ENCODE results near the gene KRT8.
"Not testable (repeated sequence)": the region's sequence is repeated elsewhere in the genome, so short reads cannot be mapped to it uniquely, and the experiment has no call there.

Gene KRT8

DNA sequence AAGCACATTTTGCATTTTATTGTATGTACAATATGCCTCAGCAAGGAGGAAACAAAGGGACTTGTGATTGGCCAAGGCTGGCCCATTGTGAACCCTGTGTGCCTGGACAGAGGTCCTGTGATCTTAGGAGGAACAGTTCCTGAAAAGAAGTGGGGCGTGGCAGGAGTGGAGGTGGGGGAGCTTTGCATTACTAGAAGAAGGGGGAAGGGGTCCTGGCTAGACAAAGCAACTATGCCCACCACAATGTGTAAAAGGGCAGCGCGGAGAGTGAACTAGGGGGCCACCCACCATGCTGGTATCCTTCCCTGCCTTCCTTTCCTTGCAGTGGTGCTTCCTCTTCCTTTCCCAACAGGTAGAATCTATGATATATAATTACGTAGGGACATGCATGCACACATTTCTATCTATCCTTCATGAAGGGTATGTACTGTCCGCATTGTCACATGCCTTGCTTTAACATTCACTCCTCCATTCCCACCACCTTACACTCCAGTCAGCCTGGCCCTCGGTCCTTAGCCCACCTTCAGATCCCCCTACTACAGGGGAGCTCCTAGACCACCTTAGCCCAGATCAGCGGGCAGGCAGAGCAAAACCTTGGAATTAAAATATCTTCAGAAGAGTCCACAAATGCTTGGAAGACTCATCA, 12.5 kb downstream of the KRT8 start:
- DNase-seq (ENCODE audit: low read depth, low spot score), result no peak
- no peak overlapping the region for H3K4me3 ChIP-seq (ENCODE audit: low read depth, low read length)
- CTCF ChIA-PET, result interaction anchor here (2.3 to 11.7 kb wide), 3 partner anchors 5 to 88 kb away, joined by 11 to 194 read pairs (median 116); no protein-coding TSS in a partner anchor
- POLR2A ChIA-PET, result no interaction called here
- TF ChIP-seq, protein P1, sequence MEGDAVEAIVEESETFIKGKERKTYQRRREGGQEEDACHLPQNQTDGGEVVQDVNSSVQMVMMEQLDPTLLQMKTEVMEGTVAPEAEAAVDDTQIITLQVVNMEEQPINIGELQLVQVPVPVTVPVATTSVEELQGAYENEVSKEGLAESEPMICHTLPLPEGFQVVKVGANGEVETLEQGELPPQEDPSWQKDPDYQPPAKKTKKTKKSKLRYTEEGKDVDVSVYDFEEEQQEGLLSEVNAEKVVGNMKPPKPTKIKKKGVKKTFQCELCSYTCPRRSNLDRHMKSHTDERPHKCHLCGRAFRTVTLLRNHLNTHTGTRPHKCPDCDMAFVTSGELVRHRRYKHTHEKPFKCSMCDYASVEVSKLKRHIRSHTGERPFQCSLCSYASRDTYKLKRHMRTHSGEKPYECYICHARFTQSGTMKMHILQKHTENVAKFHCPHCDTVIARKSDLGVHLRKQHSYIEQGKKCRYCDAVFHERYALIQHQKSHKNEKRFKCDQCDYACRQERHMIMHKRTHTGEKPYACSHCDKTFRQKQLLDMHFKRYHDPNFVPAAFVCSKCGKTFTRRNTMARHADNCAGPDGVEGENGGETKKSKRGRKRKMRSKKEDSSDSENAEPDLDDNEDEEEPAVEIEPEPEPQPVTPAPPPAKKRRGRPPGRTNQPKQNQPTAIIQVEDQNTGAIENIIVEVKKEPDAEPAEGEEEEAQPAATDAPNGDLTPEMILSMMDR (IDR thresholded peaks at IDR 0.05; ENCODE audit: insufficient read depth, low read length, missing control alignments), result no peak

DNA sequence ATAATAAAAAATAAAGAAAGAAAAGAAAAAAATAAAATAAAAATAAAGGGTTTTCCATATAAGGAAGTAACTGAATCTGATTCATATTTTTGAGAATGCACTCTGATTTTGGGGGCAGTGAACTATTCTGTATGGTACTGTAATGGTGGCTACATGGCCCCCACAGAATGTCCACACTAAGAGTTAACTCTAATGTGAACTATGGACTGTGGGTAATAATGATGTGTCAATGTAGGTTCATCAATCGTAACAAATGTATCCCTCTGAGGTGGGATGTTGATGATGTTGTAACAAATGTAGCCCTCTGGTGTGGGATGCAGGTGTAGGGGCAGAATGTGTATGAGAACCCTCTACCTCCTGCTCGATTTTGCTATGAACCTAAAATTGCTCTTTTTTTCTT, 13.8 kb downstream of the KRT8 start:
- POLR2A ChIA-PET, result no interaction called here
- CTCF ChIA-PET, result interaction anchor here (9.7 kb wide), 1 partner anchor 89 kb away, joined by 116 read pairs; no protein-coding TSS in a partner anchor
- no peak overlapping the region for H3K4me3 ChIP-seq (ENCODE audit: low read depth, low read length)
- no peak for DNase-seq (ENCODE audit: low read depth, low spot score)
- TF ChIP-seq, protein P1 (IDR thresholded peaks at IDR 0.05; ENCODE audit: insufficient read depth, low read length, missing control alignments), result no peak

DNA sequence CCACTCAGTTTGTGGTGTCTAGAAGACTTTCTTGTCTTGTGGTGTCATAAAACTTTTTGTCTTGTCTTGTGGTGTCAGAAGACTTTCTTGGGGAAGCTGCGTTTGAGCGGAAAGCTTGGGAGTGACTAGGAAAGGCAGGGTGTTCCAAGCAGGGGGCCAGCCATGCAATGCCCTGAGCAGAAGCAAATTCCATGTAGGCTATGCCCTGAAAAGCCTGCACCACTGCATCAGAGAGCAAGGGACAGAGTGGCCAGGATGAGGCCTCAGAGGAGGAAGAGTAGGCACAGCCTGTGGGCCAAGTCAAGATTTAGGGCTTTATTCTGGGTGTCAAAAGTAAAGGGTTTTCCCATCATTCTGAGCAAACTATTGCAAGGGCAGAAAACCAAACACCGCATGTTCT, 14.5 kb downstream of the KRT8 start:
- TF ChIP-seq, protein P1 (IDR thresholded peaks at IDR 0.05; ENCODE audit: insufficient read depth, low read length, missing control alignments), result no peak
- no peak overlapping the region for H3K4me3 ChIP-seq (ENCODE audit: low read depth, low read length)
- ChIA-PET CTCF (interaction anchor here (3.5 to 20.7 kb wide), 3 partner anchors 7 to 97 kb away, joined by 27 to 1953 read pairs (median 194); no protein-coding TSS in a partner anchor), POLR2A (no interaction called here)
- DNase-seq (ENCODE audit: low read depth, low spot score), result no peak

DNA sequence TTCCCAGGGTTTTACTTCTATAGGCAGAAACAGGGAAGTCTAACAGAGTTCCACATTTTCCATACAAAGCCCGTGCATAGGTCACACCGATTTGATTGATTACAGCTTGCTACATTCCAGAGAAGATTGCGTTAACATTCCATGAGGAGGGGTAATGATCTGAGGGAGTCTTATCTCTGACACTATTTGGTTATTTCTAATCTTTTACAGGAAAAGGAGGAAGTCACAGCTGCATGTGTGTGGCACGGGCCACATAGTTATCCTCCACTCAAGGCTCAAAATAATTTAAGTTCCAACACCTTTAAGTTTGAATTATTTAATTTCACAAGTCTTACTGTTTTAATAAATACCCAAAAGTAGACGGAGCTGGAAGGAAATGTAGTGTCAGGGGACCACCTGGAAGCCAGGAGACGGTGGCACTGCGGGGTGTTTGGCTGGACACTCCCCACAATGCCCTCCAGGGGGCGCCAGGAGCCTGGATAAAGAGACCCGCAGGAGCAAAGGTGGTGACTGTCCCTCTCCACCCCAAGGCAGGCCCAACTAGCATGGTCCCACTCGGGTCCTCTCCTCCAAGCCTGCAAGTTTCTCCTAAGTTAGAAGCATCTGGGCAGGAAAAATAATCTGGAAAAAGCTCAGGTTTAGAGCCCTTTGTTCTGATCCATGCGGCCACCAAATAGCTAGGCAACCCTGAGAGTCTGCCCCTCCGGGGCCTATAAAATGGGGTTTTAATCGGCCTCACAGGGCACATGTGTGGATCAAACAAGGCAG, 20.2 kb downstream of the KRT8 start:
- POLR2A ChIA-PET, result interaction anchor here (0.7 kb wide), 1 partner anchor 95 kb away, joined by 5 read pairs; no protein-coding TSS in a partner anchor
- H3K4me3 ChIP-seq (ENCODE audit: low read depth, low read length), result no peak overlapping the region
- DNase-seq (ENCODE audit: low read depth, low spot score), result no peak
- CTCF ChIA-PET, result interaction anchor here (0.6 to 24.1 kb wide), 78 partner anchors 10 to 882 kb away, joined by 3 to 1953 read pairs (median 4); partner anchors contain the start of genes EIF4B, KRT18, KRT74 and KRT8
- TF ChIP-seq, protein P1 (IDR thresholded peaks at IDR 0.05; ENCODE audit: insufficient read depth, low read length, missing control alignments), result peak; percentile 92

DNA sequence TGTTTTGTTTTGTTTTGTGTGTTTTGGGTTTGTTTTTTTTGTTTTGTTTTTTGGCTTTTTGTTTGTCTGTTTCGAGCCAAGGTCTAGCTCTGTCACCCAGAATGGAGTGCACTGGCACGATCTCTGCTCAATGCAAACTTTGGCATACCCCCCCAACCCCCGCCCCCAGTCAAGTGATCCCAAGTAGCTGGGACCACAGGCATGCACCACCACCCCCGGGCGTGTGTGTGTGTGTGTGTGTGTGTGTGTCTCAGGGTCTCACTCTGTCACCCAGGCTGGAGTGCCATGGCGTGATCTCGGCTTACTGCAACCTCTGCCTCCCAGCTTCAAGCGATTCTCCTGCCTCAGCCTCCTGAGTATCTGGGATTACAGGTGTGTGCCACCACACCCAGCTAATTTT, 24.4 kb downstream of the KRT8 start:
- CTCF ChIA-PET, result interaction anchor here (0.7 to 24.1 kb wide), 57 partner anchors 9 to 871 kb away, joined by 3 to 1953 read pairs (median 6); partner anchors contain the start of genes KRT74, KRT82 and KRT85
- DNase-seq (ENCODE audit: low read depth, low spot score); POLR2A ChIA-PET; H3K4me3 ChIP-seq (ENCODE audit: low read depth, low read length): not testable (repeated sequence)

DNA sequence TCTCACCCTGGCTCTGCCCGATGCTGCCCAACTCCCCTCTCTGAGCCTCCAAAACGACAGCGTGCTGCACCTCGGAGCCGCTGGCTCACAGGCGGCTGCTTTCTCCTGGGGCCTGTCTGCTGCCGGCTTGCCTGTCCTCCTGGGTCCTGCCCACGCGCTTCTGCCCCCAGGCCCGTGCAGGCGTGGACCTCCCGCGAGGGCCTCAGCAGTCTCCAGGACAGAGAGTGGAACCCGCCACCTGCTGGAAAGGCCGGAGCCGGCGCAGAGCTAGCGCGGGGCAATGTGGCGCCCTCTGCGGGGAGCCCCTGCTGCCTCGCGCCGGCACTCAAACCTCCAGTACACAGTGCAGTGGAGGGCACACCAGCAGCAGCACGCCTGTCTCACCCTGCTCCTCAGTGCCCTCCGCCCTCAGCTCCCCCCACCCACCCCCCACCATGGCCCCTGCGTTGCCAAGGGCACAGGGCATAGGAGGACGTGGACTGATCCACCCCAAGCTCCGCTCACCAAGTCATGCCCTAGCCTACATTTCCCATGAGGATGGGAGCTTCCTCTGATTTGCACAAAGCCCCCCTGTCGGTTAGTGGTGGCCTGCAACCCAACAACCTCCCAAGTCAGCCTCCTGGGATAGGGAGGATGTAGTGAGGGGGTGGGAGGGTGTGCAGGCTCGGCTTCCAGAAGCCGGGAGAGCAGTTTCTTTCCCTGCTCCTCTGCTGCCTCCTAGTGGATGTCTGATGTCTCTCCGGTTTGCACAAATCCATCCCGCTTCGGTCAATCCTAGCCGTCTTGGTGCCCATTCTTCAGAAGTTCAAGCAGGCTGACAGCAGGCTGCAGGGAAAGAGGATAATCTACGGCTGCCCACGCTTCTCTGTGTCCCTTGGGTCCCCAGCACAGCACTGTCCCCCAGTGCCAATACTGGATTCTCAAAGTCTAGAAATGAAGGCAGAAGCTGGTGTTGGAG, 25.2 kb downstream of the KRT8 start:
- peak; percentile 40 for DNase-seq (ENCODE audit: low read depth, low spot score)
- ChIA-PET POLR2A (interaction anchor here (0.7 to 0.9 kb wide), 2 partner anchors 296 to 732 kb away, joined by 3 to 4 read pairs; no protein-coding TSS in a partner anchor), CTCF (interaction anchor here (0.6 to 24.1 kb wide), 100 partner anchors 9 to 886 kb away, joined by 3 to 1953 read pairs (median 4); partner anchors contain the start of genes KRT2, KRT74, KRT75 and KRT8)
- peak overlapping the region; percentile 41 for H3K4me3 ChIP-seq (ENCODE audit: low read depth, low read length)
- TF ChIP-seq, protein P1 (IDR thresholded peaks at IDR 0.05; ENCODE audit: insufficient read depth, low read length, missing control alignments), result peak; percentile 100

Measured in AG04449 (cell line).